CD4-positive, CD25-positive, alpha-beta regulatory T cell (primary cell): ENCODE data around the gene SACM1L. TPM values are rescaled to one million over a fixed set of nuclear protein-coding genes. Genes with fewer than 3 reads are reported as not detected.

Source experiments
- ATAC-seq, 2 donors: fragments of 150-1000 bp; cut with Tn5 transposase; one replicate each; pipeline ENCODE4 v1.10.0; 2021; ENCODE audit warnings: low read depth in 2 of 2, moderate number of reproducible peaks in 2 of 2, moderate library complexity in 1 of 2
- DNase-seq, 3 donors: peaks; one replicate each; pipeline versions ENCODE4 v3.0.0 to v3.0.0-alpha.2; 2012 to 2022; ENCODE audit warnings: mixed read lengths in 1 of 3
- H3K27ac ChIP-seq: one replicate; pipeline ENCODE4 v1.7.0; 2013; ENCODE audit warnings: mild to moderate bottlenecking, low read length; ENCODE audit not compliant: insufficient read depth, poor library complexity, severe bottlenecking
- H3K27me3 ChIP-seq: one replicate; pipeline ENCODE4 v1.7.0; 2013; ENCODE audit warnings: low read length; ENCODE audit not compliant: control insufficient read depth, insufficient read depth
- H3K36me3 ChIP-seq: one replicate; pipeline ENCODE4 v1.7.0; 2013; ENCODE audit warnings: mild to moderate bottlenecking, low read length, moderate library complexity; ENCODE audit not compliant: control insufficient read depth, insufficient read depth
- H3K4me1 ChIP-seq: 2 replicates; pipeline ENCODE4 v1.7.0; 2013; ENCODE audit warnings: mild to moderate bottlenecking, low read length; ENCODE audit not compliant: insufficient read depth, control insufficient read depth, poor library complexity, severe bottlenecking
- H3K4me3 ChIP-seq: one replicate; pipeline ENCODE4 v1.7.0; 2013; ENCODE audit warnings: low read depth, mild to moderate bottlenecking, low read length, moderate library complexity
- H3K9me3 ChIP-seq, 2 experiments: 1 replicate in 1 of 2; 2 replicates in 1 of 2; pipeline ENCODE4 v1.7.0; 2013; ENCODE audit warnings: low read length in 2 of 2, mild to moderate bottlenecking in 1 of 2, moderate library complexity in 1 of 2; ENCODE audit not compliant: control insufficient read depth in 2 of 2
- H3K27ac Mint-ChIP-seq, 3 donors: one replicate each; pipeline ENCODE4 v1.8.0; 2020 to 2022; ENCODE audit warnings: mild to moderate bottlenecking in 3 of 3, mixed read lengths in 3 of 3, moderate library complexity in 2 of 3
- H3K27me3 Mint-ChIP-seq: one replicate; pipeline ENCODE4 v1.8.0; 2022; ENCODE audit warnings: mild to moderate bottlenecking, mixed read lengths
- H3K36me3 Mint-ChIP-seq: one replicate; pipeline ENCODE4 v1.8.0; 2020; ENCODE audit warnings: mixed read lengths
- H3K4me1 Mint-ChIP-seq, 4 donors: one replicate each; pipeline ENCODE4 v1.8.0; 2020 to 2022; ENCODE audit warnings: mixed read lengths in 4 of 4, mild to moderate bottlenecking in 1 of 4
- H3K4me3 Mint-ChIP-seq, 4 donors: one replicate each; pipeline ENCODE4 v1.8.0; 2020 to 2022; ENCODE audit warnings: mild to moderate bottlenecking in 4 of 4, mixed read lengths in 4 of 4, moderate library complexity in 3 of 4
- H3K9me3 Mint-ChIP-seq, 7 donors: one replicate each; pipeline ENCODE4 v1.8.0; 2020 to 2022; ENCODE audit warnings: mixed read lengths in 7 of 7, mild to moderate bottlenecking in 3 of 7, moderate library complexity in 2 of 7
- polyA plus RNA-seq, 4 donors: library from polyadenylated mRNA; unstranded; fragments of 300-500 nt; fragmentation: Illumina TruSeq; gene quantifications; one replicate each; pipeline ENCODE4 v1.2.3, GENCODE V29; 2021
- total RNA-seq: library from RNA; stranded (reverse); gene quantifications from one replicate; pipeline ENCODE4 v1.2.3, GENCODE V29; 2022

The SACM1L gene
- total and polyA plus RNA-seq, 5 donors from 2014 or later, result 13.4 to 70.0 (median 19.4) TPM

DNA sequence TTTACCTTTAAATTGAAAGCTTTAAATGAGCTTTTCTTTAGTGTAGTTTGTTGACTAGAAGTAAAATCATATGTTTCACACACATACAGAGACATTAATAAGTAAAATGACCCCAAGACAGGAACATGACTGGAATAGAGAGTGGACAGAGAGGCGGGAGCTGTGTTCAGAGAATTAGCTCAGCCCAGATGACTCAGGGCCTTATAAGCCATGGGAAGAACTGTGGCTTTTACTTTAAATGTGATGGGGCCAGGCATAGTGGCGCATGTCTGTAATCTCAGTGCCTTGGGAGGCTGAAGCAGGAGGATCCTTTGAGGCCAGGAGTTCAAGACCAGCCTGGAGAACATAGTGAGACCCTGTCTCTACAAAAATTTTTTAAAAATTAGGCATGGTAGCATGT is 26.7 kb downstream of the SACM1L start:
- DNase-seq, result no peak
- no peak overlapping the region for H3K27ac ChIP-seq
- no peaks in the 10 kb centered on the region for H3K27me3 ChIP-seq
- H3K36me3 ChIP-seq, result peaks cover 70% of the 10 kb centered on the region
- no peak for ATAC-seq
- Mint-ChIP-seq H3K4me1 (peaks cover 0 to 17% (median 12%) of the 10 kb centered on the region in 4 donors), H3K36me3 (peaks cover 46% of the 10 kb centered on the region), H3K27me3 (no peaks in the 10 kb centered on the region), H3K9me3 (peaks cover 0 to 1% (median 0%) of the 10 kb centered on the region in 7 donors), H3K4me3 (no peak overlapping the region), H3K27ac (peak overlapping the region in 2 of 3 donors; percentile 63 to 71)
- no peak overlapping the region for H3K4me3 ChIP-seq
- no peaks in the 10 kb centered on the region for H3K9me3 ChIP-seq
- H3K4me1 ChIP-seq, result no peaks in the 10 kb centered on the region

DNA sequence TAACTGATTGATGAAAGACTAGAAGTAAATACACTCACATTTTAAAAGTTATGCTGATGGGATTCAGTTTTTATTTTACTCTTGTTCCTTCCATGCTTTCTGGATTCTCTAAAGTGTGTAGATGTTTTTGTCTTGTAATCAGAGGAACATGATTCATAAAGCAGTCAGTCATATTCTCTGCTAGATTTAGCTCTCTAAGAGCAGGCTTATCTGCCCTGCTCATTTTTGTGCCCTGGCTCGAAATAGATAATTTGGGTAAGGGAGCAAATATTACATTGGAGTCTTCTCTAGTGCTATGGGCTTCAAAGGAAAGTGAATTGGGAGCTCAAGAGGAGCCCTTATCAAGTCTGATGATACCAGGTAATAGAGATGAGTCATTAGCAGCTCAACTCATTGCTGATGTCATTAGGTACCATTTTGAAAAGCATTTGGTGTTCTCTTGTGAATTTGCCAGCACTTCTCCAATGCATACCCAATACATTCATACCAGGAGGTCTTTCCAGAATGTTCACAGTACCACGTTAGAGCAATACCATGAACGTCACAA is 27.7 kb downstream of the SACM1L start:
- peaks cover 64% of the 10 kb centered on the region for H3K36me3 ChIP-seq
- peaks cover 0 to 16% (median 10%) of the 10 kb centered on the region in 4 donors for H3K4me1 Mint-ChIP-seq
- no peaks in the 10 kb centered on the region for H3K27me3 ChIP-seq
- H3K4me1 ChIP-seq, result no peaks in the 10 kb centered on the region
- H3K27ac ChIP-seq, result no peak overlapping the region
- no peak for DNase-seq
- peaks cover 42% of the 10 kb centered on the region for H3K36me3 Mint-ChIP-seq
- no peak for ATAC-seq
- no peak overlapping the region for H3K4me3 Mint-ChIP-seq
- no peak overlapping the region for H3K4me3 ChIP-seq
- peak overlapping the region in 1 of 3 donors; percentile 63 for H3K27ac Mint-ChIP-seq
- no peaks in the 10 kb centered on the region for H3K9me3 ChIP-seq
- H3K27me3 Mint-ChIP-seq, result no peaks in the 10 kb centered on the region
- peaks cover 0 to 1% (median 0%) of the 10 kb centered on the region in 7 donors for H3K9me3 Mint-ChIP-seq

GRCh38 chr3:45719655-45720487 is 30.7 kb downstream of the SACM1L start:
- no peaks in the 10 kb centered on the region for H3K27me3 ChIP-seq
- DNase-seq (no peak), ATAC-seq (no peak)
- Mint-ChIP-seq H3K4me1 (peaks cover 5 to 23% (median 21%) of the 10 kb centered on the region in 4 donors), H3K27ac (peak overlapping the region; percentile 20 to 54 (median 45)), H3K27me3 (no peaks in the 10 kb centered on the region), H3K9me3 (peaks cover 0 to 1% (median 0%) of the 10 kb centered on the region in 7 donors), H3K4me3 (no peak overlapping the region), H3K36me3 (peaks cover 60% of the 10 kb centered on the region)
- peaks cover 68% of the 10 kb centered on the region for H3K36me3 ChIP-seq
- H3K4me1 ChIP-seq, result no peaks in the 10 kb centered on the region
- peak overlapping the region; percentile 10 for H3K27ac ChIP-seq
- H3K4me3 ChIP-seq, result no peak overlapping the region
- no peaks in the 10 kb centered on the region for H3K9me3 ChIP-seq

GRCh38 chr3:45724911-45725310 is 35.7 kb downstream of the SACM1L start:
- peaks cover 60% of the 10 kb centered on the region for H3K36me3 Mint-ChIP-seq
- Histone ChIP-seq H3K27me3 (no peaks in the 10 kb centered on the region), H3K36me3 (peaks cover 60% of the 10 kb centered on the region), H3K27ac (no peak overlapping the region), H3K9me3 (no peaks in the 10 kb centered on the region), H3K4me3 (no peak overlapping the region), H3K4me1 (no peaks in the 10 kb centered on the region)
- no peak overlapping the region for H3K4me3 Mint-ChIP-seq
- no peak for DNase-seq
- no peak for ATAC-seq
- H3K27ac Mint-ChIP-seq, result peak overlapping the region in 1 of 3 donors; percentile 90
- peaks cover 20 to 44% (median 37%) of the 10 kb centered on the region in 4 donors for H3K4me1 Mint-ChIP-seq
- no peaks in the 10 kb centered on the region for H3K27me3 Mint-ChIP-seq
- no peaks in the 10 kb centered on the region for H3K9me3 Mint-ChIP-seq

DNA sequence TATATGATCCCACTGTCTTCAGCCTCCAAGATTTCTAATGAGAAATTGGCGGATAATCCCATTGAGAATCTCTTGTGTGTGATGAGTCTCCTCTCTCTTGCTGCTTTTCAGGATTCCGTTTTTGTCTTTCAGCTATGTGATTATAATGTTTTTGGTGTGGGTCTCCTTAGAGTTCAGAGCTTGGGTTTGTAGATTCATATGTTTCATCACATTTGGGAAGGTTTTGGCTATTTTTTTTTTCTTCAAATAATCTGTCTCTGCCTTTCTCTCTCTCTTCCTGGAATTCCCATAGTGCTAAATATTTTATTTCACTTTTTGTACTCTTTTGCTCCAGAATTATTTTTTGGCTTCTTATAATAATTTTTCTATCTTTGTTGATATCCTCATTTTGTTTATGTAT is 40.4 kb downstream of the SACM1L start:
- no peaks in the 10 kb centered on the region for H3K9me3 ChIP-seq
- H3K4me1 ChIP-seq, result no peaks in the 10 kb centered on the region
- H3K27ac ChIP-seq, result no peak overlapping the region
- H3K4me3 ChIP-seq, result no peak overlapping the region
- peaks cover 61% of the 10 kb centered on the region for H3K36me3 Mint-ChIP-seq
- no peak overlapping the region for H3K4me3 Mint-ChIP-seq
- H3K27me3 ChIP-seq, result no peaks in the 10 kb centered on the region
- DNase-seq (no peak), ATAC-seq (no peak)
- peak overlapping the region in 2 of 3 donors; percentile 8 to 71 for H3K27ac Mint-ChIP-seq
- H3K4me1 Mint-ChIP-seq, result peaks cover 18 to 37% (median 36%) of the 10 kb centered on the region in 4 donors
- no peaks in the 10 kb centered on the region for H3K27me3 Mint-ChIP-seq
- no peaks in the 10 kb centered on the region for H3K9me3 Mint-ChIP-seq
- H3K36me3 ChIP-seq, result peaks cover 68% of the 10 kb centered on the region

DNA sequence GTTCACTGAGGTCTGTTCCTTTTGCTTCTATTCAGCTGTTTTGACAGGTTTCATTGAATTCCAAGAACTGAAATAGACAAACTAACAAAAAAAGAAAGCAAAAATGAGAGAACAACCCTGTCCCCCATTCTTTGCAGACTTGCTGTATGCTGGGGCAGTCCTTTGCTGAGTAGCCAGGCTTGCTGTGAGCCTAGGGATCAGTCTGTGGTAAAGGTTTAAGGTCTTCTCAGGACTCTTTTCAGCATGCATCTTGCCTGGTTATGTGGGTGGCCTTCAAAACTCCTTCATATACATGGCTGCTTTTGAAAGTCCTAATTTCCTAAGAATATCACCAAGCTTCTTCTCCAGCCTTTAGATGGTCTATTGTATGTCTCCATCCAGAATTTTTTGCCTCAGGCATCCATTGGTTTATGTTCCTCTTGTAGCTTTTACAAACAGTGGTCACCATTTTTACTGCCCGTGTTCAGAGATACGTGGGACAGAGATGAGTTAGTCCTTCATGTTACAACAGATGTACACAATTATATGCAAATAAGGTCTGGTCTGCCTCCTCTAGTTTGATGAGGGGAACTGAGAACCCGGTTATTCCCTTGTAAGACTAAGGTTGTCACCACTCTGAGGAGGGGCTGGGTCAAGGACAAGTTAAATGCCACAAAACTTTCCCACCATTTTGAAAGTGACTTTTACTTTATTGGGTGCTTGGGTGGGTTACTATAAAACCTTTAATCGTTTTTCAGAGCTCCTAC is 41.4 kb downstream of the SACM1L start:
- Histone ChIP-seq H3K4me1 (no peaks in the 10 kb centered on the region), H3K27me3 (no peaks in the 10 kb centered on the region), H3K9me3 (no peaks in the 10 kb centered on the region), H3K27ac (no peak overlapping the region), H3K36me3 (peaks cover 71% of the 10 kb centered on the region), H3K4me3 (no peak overlapping the region)
- ATAC-seq (no peak), DNase-seq (no peak)
- no peaks in the 10 kb centered on the region for H3K9me3 Mint-ChIP-seq
- peaks cover 15 to 32% (median 30%) of the 10 kb centered on the region in 4 donors for H3K4me1 Mint-ChIP-seq
- H3K4me3 Mint-ChIP-seq, result no peak overlapping the region
- H3K36me3 Mint-ChIP-seq, result peaks cover 65% of the 10 kb centered on the region
- H3K27me3 Mint-ChIP-seq, result no peaks in the 10 kb centered on the region
- no peak overlapping the region for H3K27ac Mint-ChIP-seq

- ATAC-seq, result no peak
- H3K9me3 Mint-ChIP-seq, result no peaks in the 10 kb centered on the region
- peaks cover 89% of the 10 kb centered on the region for H3K36me3 ChIP-seq
These were observed 47.5 kb downstream of the SACM1L start for GRCh38 chr3:45736707-45737106.

More at GRCh38 chr3:45736707-45737106, 47.5 kb downstream of the SACM1L start:
- DNase-seq, result no peak
- Mint-ChIP-seq H3K27me3 (no peaks in the 10 kb centered on the region), H3K4me3 (no peak overlapping the region), H3K27ac (peak overlapping the region in 2 of 3 donors; percentile 68 to 73), H3K36me3 (peaks cover 69% of the 10 kb centered on the region), H3K4me1 (peaks cover 26 to 43% (median 34%) of the 10 kb centered on the region in 4 donors)
- Histone ChIP-seq H3K27me3 (no peaks in the 10 kb centered on the region), H3K27ac (no peak overlapping the region), H3K4me1 (peaks cover 26% of the 10 kb centered on the region), H3K4me3 (no peak overlapping the region), H3K9me3 (no peaks in the 10 kb centered on the region)
